Neural cell (in vitro differentiated cells): ENCODE measurements around the gene ITGA4. TPM values are rescaled to one million over a fixed set of nuclear protein-coding genes. Genes with fewer than 3 reads are reported as not detected.

Source experiments
- H2AFZ ChIP-seq: fragments of 200-600, 300-800 bp; sonication (generic), shearing (Covaris generic); 2 replicates; pipeline ENCODE4 v1.6.0; 2014; ENCODE audit warnings: low read depth, mild to moderate bottlenecking, antibody characterized with exemption, low read length, moderate library complexity
- H3F3A ChIP-seq: fragments of 200-600 bp; shearing (Covaris generic); 2 replicates; pipeline ENCODE4 v1.6.1; 2016; ENCODE audit warnings: mild to moderate bottlenecking, moderate library complexity, mixed read lengths, antibody characterized with exemption, low read length; ENCODE audit not compliant: insufficient read depth, poor library complexity, severe bottlenecking
- H3K27ac ChIP-seq: fragments of 200-600, 300-800 bp; sonication (generic), shearing (Covaris generic); 2 replicates; pipeline ENCODE4 v1.5.1; 2014; ENCODE audit warnings: mild to moderate bottlenecking, low read length, moderate library complexity
- H3K27me3 ChIP-seq: fragments of 300-800, 200-600 bp; sonication (generic), shearing (Covaris generic); 2 replicates; pipeline ENCODE4 v1.6.0; 2014; ENCODE audit warnings: mild to moderate bottlenecking, low read depth, low read length, moderate library complexity; ENCODE audit not compliant: insufficient read depth
- H3K36me3 ChIP-seq: fragments of 300-800, 200-600 bp; sonication (generic), shearing (Covaris generic); 2 replicates; pipeline ENCODE4 v1.5.1; 2014; ENCODE audit warnings: mild to moderate bottlenecking, antibody characterized with exemption, low read length, moderate library complexity; ENCODE audit not compliant: insufficient read depth
- H3K4me2 ChIP-seq: fragments of 300-800, 200-600 bp; sonication (generic), shearing (Covaris generic); 2 replicates; pipeline ENCODE4 v1.6.0; 2014; ENCODE audit warnings: mild to moderate bottlenecking, low read length
- H3K4me3 ChIP-seq: fragments of 300-800, 200-600 bp; sonication (generic), shearing (Covaris generic); 2 replicates; pipeline ENCODE4 v1.5.1; 2014; ENCODE audit warnings: mild to moderate bottlenecking, low read length, moderate library complexity
- H3K79me2 ChIP-seq: fragments of 200-600 bp; shearing (Covaris generic); replicated peaks from 2 replicates; pipeline ENCODE4 v1.6.0; 2014; ENCODE audit warnings: mild to moderate bottlenecking, low read length, moderate library complexity; ENCODE audit not compliant: insufficient read depth
- H3K9ac ChIP-seq: fragments of 300-800, 200-600 bp; sonication (generic), shearing (Covaris generic); 2 replicates; pipeline ENCODE4 v1.6.1; 2016; ENCODE audit warnings: mild to moderate bottlenecking, low read length, mixed read lengths
- H3K9me2 ChIP-seq: fragments of 200-600 bp; shearing (Covaris generic); 2 replicates; pipeline ENCODE4 v1.6.1; 2016; ENCODE audit warnings: mild to moderate bottlenecking, low read length, mixed read lengths; ENCODE audit not compliant: insufficient read depth
- H3K9me3 ChIP-seq: fragments of 200-600, 300-800 bp; sonication (generic), shearing (Covaris generic); 2 replicates; pipeline ENCODE4 v1.6.1; 2016; ENCODE audit warnings: mild to moderate bottlenecking, mixed run types, low read length, moderate library complexity, mixed read lengths
- H4K20me1 ChIP-seq: fragments of 200-600 bp; shearing (Covaris generic); 2 replicates; pipeline ENCODE4 v1.6.1; 2016; ENCODE audit warnings: mild to moderate bottlenecking, mixed run types; ENCODE audit not compliant: insufficient read depth
- EP300 ChIP-seq: fragments of 450-650 bp; conservative IDR thresholded peaks from 2 replicates; pipeline ENCODE4 v1.6.1; 2014; ENCODE audit warnings: antibody characterized with exemption, mild to moderate bottlenecking, moderate library complexity; ENCODE audit not compliant: poor library complexity, severe bottlenecking
- EZH2 ChIP-seq: fragments of 200-600, 300-800 bp; shearing (Covaris generic), sonication (generic); IDR thresholded peaks from 2 replicates; pipeline ENCODE4 v1.6.1; 2014; ENCODE audit warnings: antibody characterized with exemption, low read length, borderline replicate concordance, mild to moderate bottlenecking; ENCODE audit not compliant: insufficient read depth, poor library complexity, severe bottlenecking
- MXI1 ChIP-seq: fragments of 450-650 bp; conservative IDR thresholded peaks from 2 replicates; pipeline ENCODE4 v1.6.1; 2014; ENCODE audit warnings: antibody characterized with exemption, mild to moderate bottlenecking; ENCODE audit not compliant: poor library complexity, severe bottlenecking
- POLR2AphosphoS5 ChIP-seq: IDR thresholded peaks from 2 replicates; pipeline ENCODE4 v1.6.1; 2012
- RAD21 ChIP-seq: fragments of 450-650 bp; conservative IDR thresholded peaks from 2 replicates; pipeline ENCODE4 v1.6.1; 2014; ENCODE audit warnings: antibody characterized with exemption, mild to moderate bottlenecking, moderate library complexity
- SMC3 ChIP-seq: fragments of 450-650 bp; conservative IDR thresholded peaks from 2 replicates; pipeline ENCODE4 v1.6.1; 2014; ENCODE audit warnings: antibody characterized with exemption, mild to moderate bottlenecking, moderate library complexity; ENCODE audit not compliant: poor library complexity
- TAF1 ChIP-seq: IDR thresholded peaks from 2 replicates; pipeline ENCODE4 v1.6.1; 2012; ENCODE audit warnings: low read depth
- polyA plus RNA-seq: library from polyadenylated mRNA; depleted of rRNA; stranded (reverse); fragments of >200 nt; gene quantifications from 2 replicates; pipeline ENCODE4 v1.2.3, GENCODE V29; 2014
- TF ChIP-seq, protein P1 (sequence below): IDR thresholded peaks from 2 replicates; pipeline ENCODE4 v1.6.1; 2012; ENCODE audit warnings: borderline replicate concordance
- TF ChIP-seq, protein P2 (sequence below): fragments of 450-650 bp; IDR thresholded peaks from 2 replicates; pipeline ENCODE4 v1.5.1; 2014; ENCODE audit warnings: antibody characterized with exemption, mild to moderate bottlenecking, moderate library complexity; ENCODE audit not compliant: poor library complexity, severe bottlenecking

The ITGA4 gene
- polyA plus RNA-seq, 1 donor from 2014 or later: 0.40 TPM

DNA sequence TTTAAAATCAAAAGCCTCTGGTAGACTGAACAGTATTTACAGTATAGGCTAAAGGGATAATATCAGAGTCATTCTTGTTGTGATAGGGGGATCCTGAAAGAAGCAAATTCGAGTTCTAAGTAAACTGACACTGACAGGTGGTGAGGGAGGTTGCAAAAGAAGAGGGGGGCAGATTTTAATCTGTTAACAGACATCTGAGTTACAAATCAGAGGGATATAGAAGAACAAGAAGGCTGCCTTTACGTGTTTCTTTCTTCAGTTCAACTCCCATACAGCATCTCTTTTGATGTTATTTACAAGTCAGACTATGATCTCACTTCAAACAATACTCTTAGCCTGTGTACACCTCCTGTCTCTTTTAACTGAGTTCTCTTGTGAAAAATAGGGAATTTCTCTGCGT lies 16.3 kb upstream of the ITGA4 start:
- H3K9me3 ChIP-seq: no peaks in the 10 kb centered on the region
- H3K27ac ChIP-seq: no peak overlapping the region
- no peaks in the 10 kb centered on the region for H3K36me3 ChIP-seq
- H4K20me1 ChIP-seq: no peaks in the 10 kb centered on the region
- H3K4me2 ChIP-seq: no peak overlapping the region
- H3F3A ChIP-seq: no peaks in the 10 kb centered on the region
- H3K27me3 ChIP-seq: no peaks in the 10 kb centered on the region
- H3K79me2 ChIP-seq: no peaks in the 10 kb centered on the region
- no peaks in the 10 kb centered on the region for H3K9me2 ChIP-seq
- TF ChIP-seq, protein P1, sequence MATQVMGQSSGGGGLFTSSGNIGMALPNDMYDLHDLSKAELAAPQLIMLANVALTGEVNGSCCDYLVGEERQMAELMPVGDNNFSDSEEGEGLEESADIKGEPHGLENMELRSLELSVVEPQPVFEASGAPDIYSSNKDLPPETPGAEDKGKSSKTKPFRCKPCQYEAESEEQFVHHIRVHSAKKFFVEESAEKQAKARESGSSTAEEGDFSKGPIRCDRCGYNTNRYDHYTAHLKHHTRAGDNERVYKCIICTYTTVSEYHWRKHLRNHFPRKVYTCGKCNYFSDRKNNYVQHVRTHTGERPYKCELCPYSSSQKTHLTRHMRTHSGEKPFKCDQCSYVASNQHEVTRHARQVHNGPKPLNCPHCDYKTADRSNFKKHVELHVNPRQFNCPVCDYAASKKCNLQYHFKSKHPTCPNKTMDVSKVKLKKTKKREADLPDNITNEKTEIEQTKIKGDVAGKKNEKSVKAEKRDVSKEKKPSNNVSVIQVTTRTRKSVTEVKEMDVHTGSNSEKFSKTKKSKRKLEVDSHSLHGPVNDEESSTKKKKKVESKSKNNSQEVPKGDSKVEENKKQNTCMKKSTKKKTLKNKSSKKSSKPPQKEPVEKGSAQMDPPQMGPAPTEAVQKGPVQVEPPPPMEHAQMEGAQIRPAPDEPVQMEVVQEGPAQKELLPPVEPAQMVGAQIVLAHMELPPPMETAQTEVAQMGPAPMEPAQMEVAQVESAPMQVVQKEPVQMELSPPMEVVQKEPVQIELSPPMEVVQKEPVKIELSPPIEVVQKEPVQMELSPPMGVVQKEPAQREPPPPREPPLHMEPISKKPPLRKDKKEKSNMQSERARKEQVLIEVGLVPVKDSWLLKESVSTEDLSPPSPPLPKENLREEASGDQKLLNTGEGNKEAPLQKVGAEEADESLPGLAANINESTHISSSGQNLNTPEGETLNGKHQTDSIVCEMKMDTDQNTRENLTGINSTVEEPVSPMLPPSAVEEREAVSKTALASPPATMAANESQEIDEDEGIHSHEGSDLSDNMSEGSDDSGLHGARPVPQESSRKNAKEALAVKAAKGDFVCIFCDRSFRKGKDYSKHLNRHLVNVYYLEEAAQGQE: no peak
- TF ChIP-seq EP300 (no peak), MXI1 (no peak)
- no peak overlapping the region for H2AFZ ChIP-seq
- H3K9ac ChIP-seq: no peak overlapping the region
- H3K4me3 ChIP-seq: no peak overlapping the region

DNA sequence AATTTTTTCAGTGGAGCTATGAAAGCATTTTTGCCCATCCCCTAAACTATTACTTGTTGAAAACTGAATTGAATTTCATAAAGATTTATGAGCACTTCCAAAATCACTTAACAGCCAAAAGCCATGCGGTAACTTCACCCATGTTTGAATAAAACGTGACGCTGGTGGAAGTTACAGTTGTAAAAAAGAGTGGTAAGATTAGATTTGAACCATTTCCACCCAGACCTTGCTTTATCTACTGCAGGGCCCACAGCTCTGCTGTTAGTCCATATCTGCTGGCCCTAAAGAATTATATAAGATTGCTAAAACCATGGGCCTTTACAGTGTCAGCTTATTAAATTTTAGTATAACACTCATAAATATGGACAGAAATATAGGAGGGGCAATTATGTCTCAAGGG lies 15.5 kb upstream of the ITGA4 start:
- Histone ChIP-seq H2AFZ (no peak overlapping the region), H3K27me3 (peaks cover under 1% of the 10 kb centered on the region), H3K27ac (no peak overlapping the region), H3F3A (no peaks in the 10 kb centered on the region), H4K20me1 (no peaks in the 10 kb centered on the region), H3K9me3 (no peaks in the 10 kb centered on the region), H3K4me2 (no peak overlapping the region), H3K4me3 (no peak overlapping the region), H3K79me2 (no peaks in the 10 kb centered on the region), H3K36me3 (no peaks in the 10 kb centered on the region), H3K9ac (no peak overlapping the region), H3K9me2 (no peaks in the 10 kb centered on the region)
- TF ChIP-seq POLR2AphosphoS5 (no peak), SMC3 (no peak), MXI1 (no peak), EP300 (no peak), TAF1 (no peak), EZH2 (no peak), RAD21 (no peak)
- TF ChIP-seq, protein P1: no peak
- TF ChIP-seq, protein P2, sequence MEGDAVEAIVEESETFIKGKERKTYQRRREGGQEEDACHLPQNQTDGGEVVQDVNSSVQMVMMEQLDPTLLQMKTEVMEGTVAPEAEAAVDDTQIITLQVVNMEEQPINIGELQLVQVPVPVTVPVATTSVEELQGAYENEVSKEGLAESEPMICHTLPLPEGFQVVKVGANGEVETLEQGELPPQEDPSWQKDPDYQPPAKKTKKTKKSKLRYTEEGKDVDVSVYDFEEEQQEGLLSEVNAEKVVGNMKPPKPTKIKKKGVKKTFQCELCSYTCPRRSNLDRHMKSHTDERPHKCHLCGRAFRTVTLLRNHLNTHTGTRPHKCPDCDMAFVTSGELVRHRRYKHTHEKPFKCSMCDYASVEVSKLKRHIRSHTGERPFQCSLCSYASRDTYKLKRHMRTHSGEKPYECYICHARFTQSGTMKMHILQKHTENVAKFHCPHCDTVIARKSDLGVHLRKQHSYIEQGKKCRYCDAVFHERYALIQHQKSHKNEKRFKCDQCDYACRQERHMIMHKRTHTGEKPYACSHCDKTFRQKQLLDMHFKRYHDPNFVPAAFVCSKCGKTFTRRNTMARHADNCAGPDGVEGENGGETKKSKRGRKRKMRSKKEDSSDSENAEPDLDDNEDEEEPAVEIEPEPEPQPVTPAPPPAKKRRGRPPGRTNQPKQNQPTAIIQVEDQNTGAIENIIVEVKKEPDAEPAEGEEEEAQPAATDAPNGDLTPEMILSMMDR: no peak
